CD4-positive, alpha-beta T cell treated with Interleukin-21 for 1 hour (primary cell): ENCODE measurements around the gene COL11A1.
"Not testable (repeated sequence)": the region's sequence is repeated elsewhere in the genome, so short reads cannot be mapped to it uniquely, and the experiment has no call there.

Experiments
- DNase-seq: peaks from one replicate; pipeline ENCODE4 v3.0.0-alpha.2; 2020

COL11A1 gene

DNA sequence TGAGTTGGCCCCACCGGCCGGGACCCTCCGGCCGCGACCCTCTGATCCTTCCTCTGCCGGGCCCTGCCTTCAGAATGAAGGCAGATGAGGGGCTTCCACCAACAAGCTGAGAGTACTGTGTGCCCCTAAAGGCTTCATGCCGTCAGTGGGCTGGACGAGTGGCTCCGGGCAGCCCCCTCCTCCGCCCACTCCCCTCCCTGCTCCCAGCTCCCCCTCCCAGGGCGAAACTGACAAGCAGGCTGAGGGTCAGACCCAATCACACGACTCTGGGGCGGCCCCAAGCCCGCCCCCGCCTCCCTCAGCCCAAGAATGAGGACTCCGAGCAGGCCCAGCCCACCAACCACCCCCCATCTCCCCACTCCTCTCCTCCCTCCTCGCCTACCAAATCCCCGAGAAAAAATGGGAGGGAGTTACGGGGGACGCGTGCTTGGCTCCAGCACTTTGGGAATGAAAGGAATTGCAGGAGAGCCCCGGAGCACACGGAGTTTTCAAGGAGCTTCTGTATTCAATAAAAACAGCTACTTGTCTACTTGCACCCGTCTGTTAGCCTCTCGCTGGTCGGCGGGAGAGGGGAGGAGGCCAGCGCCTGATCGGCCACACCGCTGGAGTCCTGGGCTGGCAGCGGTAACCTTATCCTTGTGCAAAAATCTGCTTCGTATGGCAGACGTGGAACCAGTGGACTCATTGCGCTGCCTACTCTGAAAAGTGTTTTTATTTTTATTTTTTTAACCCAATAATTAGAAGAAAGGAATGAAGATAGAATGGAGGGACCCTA lies at the start of gene COL11A1:
TSS of gene COL11A1 (minus strand) at position 147 of the 775 bp plus-strand sequence. CDS start 344 bp downstream, outside the sequence.
- DNase-seq: no peak

DNA sequence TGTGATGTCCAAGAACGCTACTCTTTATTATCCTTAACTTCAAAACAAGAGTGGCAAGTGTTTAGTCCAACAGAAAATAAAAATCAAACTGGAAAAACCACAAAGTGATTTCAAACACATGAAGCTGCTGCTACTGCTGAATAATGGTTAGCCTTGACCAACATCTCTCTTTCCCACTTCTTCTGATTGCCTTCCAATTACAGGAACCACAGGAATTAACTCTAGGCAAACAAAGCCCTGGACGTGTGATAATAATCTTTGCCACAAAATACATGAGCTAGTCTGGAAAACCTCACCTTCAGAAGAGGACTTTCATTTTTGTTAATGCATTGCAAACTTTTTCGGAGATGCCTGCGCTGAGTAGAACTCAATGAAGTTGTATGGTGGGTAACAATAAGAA lies 48.6 kb upstream of the COL11A1 start:
- no peak for DNase-seq

DNA sequence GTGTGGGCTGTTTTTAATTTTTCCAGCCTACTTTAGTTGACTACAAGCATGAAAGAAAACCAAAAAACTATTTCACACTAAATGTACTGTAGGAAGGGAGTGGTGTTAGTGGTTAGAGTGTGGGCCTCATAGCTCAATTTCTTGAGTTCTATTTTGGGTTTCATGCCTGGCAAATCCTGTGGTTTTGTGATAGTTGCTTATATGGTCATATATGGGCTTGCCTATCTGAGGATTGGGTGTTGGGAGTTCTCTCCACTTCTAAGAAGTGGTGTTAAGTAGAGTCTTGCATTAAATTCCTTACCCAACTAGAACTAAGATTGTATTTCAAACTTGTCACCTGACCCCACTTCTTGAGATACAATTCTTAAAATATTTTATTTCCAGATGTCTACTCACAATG lies 37.8 kb upstream of the COL11A1 start:
- DNase-seq: no peak

DNA sequence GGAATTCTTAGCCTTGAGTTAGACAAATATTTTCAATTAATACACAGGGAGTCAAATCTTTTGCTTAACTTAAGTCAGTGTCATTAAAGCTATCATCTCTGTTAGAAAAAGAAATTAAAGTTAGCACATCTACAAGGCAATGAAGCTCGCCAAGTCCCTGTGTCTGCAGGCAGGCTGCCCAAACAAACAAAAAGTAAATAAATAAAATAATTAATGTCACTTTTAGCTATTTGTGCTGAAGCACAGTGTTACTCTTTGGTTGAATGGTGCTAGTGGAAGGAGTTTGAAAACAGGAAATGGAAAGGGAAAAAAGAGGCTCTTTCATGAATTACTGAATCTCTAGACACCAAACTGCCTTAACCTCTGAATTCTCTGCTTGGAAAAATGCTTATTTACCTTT lies 37.1 kb upstream of the COL11A1 start:
- no peak for DNase-seq

DNA sequence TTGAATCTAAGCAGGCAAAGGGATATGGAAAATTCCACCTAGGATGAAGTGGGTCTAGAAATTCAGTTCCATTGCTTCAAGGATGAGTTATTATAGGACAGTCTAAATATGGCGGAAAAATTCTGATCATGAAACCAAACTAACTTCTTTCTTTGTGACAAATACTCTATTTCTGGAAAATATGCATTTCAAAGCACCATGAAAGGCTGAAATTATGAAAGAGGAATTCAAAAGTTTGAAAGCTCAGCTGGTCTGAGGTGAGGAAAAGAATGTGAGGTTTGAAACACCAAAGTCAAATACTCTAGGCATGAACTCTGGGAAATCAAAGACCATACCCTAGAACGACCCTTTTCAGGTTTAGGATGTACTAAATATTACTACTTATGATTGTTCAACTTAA lies 36.4 kb upstream of the COL11A1 start:
- DNase-seq: no peak

DNA sequence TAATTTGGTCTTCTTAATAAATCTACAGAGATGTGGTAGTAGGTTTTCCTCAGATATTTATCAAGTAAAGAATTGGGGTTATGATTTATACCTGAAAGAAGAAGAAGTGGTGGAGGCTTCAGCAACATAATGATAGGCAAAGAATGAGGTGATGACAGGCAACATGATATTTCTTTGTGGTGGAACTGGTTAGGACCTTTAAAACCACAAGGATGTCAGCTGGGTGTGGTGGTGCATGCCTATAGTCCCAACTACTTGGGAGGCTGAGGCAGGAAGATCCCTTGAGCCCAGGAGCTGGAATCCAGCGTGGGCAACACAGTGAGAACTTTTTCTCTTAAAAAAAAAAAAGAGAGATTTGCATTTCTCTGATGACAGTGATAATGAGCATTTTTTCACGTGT lies 34.1 kb upstream of the COL11A1 start:
- no peak for DNase-seq

DNA sequence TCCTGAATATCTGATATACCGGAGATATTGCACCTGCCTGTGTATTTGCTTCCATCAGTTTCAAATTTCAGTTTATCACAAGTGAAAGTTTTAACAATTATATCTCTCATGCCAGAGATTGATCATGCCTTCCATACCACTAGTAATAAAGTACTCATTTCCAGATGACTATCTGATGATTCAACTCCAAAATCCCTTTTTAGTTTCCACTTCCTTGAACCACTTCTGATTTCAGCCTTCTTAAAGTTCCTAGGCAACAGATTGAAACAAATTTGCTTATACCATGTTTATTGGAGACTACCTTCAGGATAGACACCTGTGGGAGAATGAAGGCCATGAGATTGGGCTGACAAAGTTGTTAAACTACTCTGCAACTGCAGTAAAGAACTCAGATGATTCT lies 21.5 kb upstream of the COL11A1 start:
- DNase-seq: no peak

DNA sequence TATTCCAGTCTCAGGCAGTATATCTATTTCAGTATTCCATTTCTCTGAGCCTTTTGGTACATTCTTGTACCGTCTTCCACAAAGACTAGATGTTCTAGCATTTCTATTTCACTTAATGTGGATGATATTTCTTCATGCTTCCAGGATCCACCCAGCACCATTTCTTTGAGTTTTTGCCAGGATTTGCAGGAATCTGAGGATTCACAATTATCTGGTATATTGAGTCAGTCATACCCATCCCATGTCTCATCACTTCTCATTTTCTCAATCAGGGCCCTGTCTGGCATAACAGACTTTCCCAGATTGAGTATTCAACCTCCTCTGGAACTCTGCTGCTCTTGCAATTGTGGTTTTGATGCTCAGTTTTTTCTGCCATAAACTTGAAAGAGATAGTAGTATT lies 20.9 kb upstream of the COL11A1 start:
- DNase-seq: no peak

DNA sequence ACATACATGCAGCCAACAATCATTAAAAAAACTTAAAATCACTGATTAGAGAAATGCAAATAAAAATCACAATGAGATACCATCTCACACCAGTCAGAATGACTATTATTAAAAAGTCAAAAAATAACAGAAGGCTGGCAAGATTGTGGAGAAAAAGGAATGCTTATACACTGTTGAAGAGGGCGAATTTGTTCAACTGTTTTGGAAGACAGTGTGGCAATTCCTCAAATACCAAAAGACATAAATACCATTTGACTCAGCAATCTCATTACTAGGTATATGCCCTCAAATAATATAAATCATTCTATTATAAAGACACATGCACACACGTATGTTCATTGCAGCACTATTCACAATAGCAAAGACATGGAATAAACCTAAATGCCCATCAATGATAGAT lies 19.9 kb upstream of the COL11A1 start:
- not testable (repeated sequence) for DNase-seq

DNA sequence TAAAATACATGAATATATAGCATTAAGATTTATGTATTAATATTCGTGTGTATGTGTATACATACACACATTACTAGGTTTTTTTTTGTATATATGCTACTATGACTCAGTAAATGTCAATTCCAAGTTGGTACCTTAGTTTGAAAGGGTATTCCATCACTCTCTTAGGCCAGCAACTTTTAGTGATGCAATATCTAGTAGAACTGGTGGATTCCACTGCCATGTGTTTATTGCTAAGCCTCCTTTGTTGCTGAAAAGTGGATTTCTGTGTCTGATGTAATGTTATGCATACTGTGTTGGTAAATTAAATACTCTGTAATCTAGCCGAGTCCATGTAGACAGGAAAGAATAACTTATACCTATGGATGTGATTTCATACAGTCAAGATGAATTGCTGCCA lies 16.9 kb upstream of the COL11A1 start:
- no peak for DNase-seq

DNA sequence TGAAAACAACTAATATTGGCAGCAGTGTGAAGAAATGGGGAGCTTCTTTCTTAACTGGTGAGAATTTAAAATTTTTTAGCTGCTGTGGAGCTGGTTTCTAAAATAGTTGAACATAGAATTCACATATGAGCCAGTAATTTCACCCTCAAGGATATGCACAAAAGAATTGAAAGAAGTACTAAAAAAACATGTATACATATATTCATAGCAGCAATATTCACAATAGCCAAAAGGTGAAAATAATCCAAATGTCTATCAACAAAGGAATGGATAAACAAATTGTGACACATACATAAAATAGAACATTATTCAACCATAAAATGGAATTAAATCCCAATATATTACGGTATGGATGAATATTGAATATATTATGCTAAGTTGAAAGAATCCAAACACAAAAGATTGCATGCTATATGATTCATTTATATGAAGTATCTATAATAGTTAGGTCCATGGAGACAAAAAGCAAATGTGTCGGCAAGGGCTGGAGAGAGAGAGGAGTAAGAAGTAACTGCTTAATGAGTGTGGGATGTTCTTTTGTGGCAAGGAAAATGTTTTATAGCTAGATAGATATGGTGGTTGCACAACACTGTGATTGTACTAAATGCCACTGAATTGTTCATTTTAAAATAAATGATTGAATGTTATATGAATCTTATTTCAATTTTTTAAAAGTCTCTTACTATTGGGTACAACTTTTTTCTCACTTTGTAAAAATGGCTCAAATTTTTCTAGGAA lies 14.8 kb upstream of the COL11A1 start:
- no peak for DNase-seq

DNA sequence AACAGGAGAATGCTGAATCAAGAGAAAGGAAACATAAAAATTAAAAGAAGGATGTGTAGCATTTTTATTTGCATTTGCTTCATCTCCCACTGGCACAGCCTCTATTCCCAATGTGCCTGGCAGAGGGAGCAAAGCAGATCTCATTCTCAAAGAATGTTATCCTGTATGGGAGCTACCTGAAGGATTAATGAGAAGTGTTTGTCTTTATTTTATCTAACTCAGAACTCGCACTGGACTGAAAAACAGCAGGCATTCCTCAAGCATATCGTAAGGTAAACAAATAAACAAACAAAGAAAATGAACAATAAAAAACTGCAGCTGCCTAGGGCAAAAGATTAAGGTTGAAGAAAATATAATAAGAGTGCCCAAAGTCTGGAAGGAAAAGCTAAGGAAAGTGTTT lies 12.7 kb upstream of the COL11A1 start:
- no peak for DNase-seq

DNA sequence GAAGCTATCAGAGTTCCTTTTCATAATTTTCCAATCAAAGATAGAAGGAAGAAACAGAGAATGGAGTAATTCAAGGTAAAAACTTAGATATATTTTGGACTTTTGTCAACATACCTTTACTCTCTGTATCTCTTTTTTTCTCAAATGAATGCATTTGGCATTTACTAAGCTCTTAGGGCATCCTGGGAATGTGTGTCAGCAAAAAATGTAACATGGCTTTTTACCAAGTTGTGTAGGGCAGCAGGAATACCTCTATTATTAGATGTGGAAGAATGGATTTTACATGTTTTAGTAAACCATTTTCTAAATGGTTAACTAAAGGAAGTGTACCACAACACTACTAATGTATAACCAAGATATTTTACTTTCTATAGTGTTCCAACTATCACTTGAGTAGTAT lies 4.2 kb upstream of the COL11A1 start:
- DNase-seq: no peak

DNA sequence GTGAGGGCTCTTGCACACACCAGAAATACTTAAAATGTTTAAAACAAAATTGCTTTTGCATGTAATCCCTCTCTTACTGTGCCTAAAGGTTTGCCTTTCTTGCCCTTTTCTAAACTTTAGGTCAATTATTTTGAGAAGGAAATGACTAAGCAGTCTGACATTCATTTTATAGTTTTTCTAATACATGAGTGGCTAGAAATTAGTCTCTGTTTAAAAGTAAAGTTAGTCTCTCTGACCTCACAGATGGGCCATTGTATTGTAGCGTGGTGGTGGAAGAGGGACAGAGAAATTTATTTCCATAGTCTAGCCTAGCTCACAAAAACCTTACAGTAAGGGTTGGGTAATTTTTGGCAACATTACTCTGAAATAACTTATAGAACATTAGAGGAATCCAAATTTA lies 3.6 kb upstream of the COL11A1 start:
- DNase-seq: no peak

DNA sequence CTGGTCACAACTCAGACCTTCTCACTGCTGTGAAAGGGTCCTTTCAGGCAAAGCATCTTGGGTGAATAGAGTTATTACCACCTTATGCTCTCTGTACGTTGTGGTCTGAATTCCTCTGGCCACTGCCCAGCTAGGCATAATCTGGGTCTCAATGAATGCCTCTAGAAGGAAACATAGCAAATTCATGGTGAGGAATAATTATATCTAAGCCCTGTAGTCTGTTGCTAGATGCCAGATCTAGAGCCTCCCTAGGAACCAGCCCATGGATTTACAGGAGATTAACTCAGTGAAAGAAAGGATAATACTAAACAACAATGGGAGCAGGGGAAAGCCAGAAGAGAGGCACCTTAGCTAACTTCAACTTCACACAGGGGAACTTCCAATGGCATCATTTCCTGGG lies 2.4 kb upstream of the COL11A1 start:
- no peak for DNase-seq

DNA sequence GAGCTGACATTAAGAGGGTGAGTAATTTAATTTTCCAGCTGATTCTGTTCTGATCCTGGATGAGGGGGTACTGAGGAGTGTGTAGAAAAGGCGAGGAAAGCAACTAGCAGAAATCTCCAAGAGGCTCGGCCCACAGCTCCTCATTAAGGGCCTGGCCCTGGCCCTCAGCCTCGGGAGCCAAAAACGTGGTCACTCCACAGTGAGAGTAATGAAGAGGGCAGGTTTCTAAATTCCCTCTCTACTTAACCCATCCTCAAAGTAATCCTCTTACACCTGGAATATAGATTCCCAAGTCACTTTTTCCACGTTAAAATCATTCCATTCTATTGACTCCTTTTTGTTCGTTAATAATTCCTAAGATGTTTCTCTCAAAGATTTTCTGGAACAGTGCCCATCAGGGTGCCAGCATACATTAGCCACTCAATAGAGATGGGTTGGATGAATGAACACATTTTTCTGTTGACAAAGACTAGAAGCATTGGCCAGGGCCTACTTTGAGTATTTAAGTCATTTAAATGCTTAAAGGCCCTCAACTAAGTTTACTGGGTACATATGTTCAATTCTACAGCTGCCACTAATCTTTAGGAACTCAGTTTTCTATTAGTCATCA lies 1.1 kb upstream of the COL11A1 start:
- no peak for DNase-seq

DNA sequence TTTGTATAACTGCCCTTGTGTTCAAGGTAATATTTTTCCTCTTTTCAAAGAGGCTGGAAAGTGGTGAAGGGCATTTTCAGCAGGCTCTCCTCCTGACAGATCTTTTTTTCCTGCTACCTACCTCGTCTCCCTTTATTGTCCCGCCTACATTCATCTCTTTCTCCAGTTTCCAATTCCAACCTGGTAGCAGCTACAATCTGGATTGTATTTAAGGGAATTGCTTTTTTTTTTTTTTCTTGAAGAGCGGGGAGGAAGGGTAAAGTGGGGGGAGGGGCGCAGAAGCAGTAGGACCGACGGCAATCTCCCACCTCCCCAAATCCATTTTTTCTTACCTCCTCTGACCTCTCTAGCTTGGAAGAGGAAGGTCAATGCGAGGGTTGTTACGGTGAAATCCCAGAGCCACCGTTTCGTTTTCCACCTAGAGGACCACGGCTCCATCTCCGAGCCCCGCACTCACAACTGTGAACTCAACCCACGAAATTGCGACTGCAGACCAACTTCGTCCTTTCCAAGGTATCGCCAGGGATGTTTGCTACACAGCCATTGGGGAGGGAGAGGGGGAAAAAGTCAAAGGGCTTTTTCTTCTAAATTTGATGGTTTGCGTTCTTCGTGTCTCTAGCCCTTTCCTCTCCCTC lies 464 bp downstream of the COL11A1 start:
- no peak for DNase-seq

DNA sequence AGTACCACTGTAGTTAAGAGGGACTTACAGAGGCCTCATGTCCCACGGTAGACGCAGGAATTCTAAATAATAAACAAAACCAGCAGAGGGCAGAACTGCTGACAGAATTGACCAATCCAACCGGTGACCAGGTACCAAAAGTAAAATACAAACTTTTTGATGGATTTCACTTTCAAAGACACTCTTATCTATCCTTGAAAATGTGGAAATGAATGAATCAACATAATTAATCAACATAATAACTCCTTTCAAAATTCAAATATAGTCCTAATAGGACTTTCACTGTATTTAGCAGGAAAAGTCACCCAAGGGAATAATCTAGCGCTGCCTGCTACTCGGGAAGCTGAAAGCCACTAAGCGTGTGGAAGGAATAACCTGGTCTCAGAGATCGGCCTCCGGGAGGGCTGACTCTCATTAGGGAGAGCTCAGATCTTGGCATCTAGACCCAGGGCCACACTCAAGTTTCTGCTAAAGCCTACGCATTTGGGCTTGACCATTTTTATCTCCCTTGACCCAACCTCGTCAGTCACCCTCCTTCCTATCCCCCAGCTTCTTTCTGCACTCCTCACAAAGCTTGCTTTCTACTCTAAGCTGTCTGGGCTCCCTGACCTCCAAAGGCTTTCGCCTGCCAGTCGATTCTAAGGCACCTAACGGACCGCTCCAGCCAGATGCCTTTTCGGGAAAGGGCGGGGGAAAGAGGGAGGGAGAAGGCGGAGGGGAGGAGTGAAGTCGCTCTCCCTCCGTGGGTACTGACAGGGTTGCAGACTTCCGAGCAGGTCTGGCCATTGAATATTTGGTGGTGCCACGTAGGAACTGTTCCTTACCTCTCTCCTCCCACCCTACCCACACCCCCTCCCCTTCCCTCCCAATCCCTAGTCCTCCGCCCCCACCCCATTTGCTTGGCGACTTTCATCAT lies 1.6 kb downstream of the COL11A1 start:
- peak; percentile 13 for DNase-seq

DNA sequence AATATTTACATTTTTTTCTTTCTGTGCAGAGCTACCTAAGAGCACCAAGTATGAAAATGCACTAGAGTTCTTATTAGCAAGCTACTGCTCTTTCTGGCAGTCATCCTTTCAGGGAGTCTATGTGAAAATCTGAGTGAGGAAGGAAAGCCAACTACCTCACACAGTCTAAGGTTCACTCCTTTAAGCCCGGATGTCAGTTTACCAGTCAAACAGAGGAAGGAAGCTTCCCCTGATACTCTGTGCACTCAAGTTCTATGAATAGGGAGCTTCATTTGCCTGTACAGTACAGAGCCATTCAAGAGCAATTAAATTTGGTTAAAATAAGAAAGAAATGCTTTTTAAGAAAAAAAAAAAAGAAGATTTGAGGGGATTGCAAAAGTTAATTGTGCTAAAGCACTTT lies 6.9 kb downstream of the COL11A1 start:
- no peak for DNase-seq

DNA sequence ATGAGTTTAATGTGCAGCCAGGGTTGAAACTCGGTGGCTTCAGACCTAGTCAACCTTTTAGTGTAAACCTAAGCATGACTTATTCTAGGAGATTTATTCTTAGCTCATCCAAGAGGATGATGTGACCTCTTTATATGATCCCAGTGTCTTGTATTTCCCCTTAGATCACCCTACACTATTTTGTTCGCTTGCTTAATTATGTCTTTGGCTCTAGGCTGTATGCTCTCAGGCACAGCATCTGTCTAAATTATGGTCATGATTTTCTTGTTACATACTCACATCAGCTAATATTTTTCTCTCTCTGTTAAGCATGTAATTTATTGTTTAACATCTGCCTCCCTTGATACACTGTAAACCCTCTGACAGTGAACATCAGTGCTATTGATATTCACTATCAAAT lies 19.1 kb downstream of the COL11A1 start:
- DNase-seq: no peak

DNA sequence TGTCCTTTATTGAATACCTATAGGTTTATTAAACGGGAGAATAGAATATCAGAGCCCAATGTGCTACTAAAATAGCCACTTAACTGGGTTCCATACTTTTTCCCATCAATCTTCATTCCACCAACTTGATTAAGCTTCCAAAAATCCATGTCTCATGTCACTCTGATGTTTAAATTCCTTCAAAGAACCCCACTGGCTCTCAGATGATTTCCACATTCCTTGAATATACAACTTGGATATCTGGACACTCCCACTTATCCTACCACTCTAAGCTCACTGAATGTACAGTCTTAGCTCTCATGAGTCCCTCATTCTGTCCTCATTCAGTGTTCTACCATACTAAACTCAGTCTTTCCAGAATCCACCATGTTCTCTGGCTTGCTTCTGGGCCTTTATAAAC lies 21.1 kb downstream of the COL11A1 start:
- DNase-seq: no peak

DNA sequence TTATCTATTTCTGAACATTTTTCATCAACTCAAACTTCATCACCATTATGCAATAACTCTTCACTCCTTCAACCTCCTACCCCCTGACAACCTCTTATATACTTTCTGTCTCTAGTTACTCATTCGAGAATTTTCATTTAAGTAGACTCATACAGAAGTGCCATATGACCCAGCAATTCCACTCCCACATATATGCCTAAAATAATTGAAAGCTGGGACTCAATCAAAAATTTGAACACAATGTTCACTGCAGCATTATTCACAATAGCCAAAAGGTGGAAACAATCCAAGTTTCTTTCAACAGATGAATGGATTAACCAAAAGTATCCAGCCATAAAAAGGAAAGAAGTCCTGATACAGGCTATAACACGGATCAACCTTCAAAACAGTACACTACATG lies 24.1 kb downstream of the COL11A1 start:
- no peak for DNase-seq
